Right atrium auricular region (tissue), 2 donors: ENCODE results near the gene ENOPH1. TPM values are rescaled to one million over a fixed set of nuclear protein-coding genes. Genes with fewer than 3 reads are reported as not detected.

Experiments used
- DNase-seq: peaks from one replicate; pipeline ENCODE4 v3.0.0-alpha.2; 2019; ENCODE audit warnings: low spot score
- H3K27ac ChIP-seq, 2 donors: fragments of 200-600 bp; sonication (generic); 1 replicate in 1 of 2; 2 replicates in 1 of 2; pipeline ENCODE4 v1.5.1; 2016 to 2019
- H3K27me3 ChIP-seq, 2 donors: fragments of 200-600 bp; sonication (generic); one replicate each; pipeline versions ENCODE4 v1.5.1 to v1.6.0; 2017 to 2019
- H3K36me3 ChIP-seq: fragments of 200-600 bp; sonication (generic); one replicate; pipeline ENCODE4 v1.5.1; 2016
- H3K4me1 ChIP-seq, 2 donors: fragments of 200-600 bp; sonication (generic); one replicate each; pipeline versions ENCODE4 v1.5.1 to v1.6.0; 2017 to 2019
- H3K4me3 ChIP-seq, 2 donors: fragments of 200-600 bp; sonication (generic); 1 replicate in 1 of 2; 2 replicates in 1 of 2; pipeline ENCODE4 v1.5.1; 2017 to 2019; ENCODE audit warnings: mild to moderate bottlenecking in 1 of 2, moderate library complexity in 1 of 2
- H3K9me3 ChIP-seq, 2 donors: fragments of 200-600 bp; sonication (generic); one replicate each; pipeline ENCODE4 v1.5.1; 2019
- CTCF ChIP-seq, 2 donors: fragments of 200-600 bp; sonication (generic); IDR thresholded peaks; one replicate each; pipeline ENCODE4 v1.5.1; 2019; ENCODE audit warnings: antibody characterized with exemption in 2 of 2
- total RNA-seq, 2 donors: library from RNA; depleted of rRNA; stranded (reverse); fragments of >200 nt; gene quantifications; one replicate each; pipeline ENCODE4 v1.1.0, GENCODE V29; 2016

ENOPH1 gene
- total RNA-seq, 2 donors from 2014 or later, result 15.0 to 16.6 TPM

DNA sequence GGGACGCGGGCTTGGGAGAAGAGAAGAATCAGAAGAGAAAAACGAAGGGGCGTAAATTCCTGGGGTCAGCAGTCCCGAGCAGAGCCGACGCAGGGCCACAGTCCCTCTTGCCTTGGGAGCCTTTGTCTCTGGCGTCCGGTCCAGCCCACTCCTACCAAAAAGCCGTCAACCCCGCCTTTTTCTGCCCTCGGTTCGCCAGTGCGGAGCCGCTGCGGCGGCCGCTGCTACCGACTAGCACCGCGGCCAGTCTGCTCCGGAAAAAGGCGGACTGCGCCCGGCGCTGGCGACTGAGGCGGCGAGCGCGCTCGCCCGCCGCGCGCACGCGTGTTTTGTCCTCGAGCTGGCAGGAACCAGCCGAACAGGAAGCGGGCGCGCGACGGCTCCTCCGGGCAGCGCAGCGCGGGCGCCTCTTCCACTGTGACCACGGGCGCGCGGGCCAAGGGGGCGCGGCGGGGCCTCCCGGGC lies 630 bp upstream of the ENOPH1 start:
- Histone ChIP-seq H3K27ac (peak overlapping the region; percentile 94 to 98), H3K4me1 (peaks cover 0 to 37% of the 10 kb centered on the region in 2 donors), H3K9me3 (no peaks in the 10 kb centered on the region), H3K4me3 (peak overlapping the region; percentile 83 to 90), H3K36me3 (peaks cover 33% of the 10 kb centered on the region), H3K27me3 (no peaks in the 10 kb centered on the region)
- TF ChIP-seq CTCF (IDR thresholded peaks at IDR 0.05), result peak in 1 of 2 donors; percentile 38
- no peak for DNase-seq

DNA sequence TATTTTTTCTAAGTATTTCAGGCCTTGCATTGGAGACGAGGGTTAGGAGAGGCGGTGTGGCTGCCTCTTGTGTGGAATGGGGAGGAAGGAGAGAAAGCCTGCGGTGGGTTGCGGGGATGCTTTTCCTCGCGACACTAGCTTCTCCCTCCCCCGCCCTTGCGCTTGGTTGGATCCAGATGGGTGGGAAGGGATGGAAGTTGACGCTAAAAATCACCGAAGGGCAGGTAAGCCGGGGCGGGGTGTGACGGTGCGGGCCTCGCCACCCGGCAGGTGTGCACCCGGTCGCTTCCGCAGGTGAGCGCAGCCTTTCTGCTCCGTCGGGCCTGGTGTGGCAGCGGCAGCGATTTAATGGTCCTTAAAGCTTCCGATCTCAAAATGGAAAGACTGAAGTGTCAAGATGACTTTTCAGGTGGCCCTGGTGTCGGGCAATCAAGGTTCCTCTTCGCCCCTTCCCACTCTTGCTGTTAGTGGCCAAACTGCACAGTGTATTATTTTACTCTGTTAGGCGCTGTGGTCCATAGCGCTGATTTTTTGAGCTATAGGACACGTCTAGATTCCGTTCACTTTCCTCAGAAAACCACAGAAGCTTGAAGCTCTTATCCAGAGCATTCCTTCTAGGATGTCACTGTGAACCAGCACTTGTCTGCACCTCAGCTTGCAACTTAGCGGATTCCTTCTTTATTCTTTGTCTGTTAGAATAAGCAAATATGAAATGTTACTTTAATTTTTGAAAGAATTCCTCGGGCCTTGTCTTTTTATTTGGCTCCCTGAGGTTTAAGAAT lies 765 bp downstream of the ENOPH1 start:
- Histone ChIP-seq H3K36me3 (peaks cover 19% of the 10 kb centered on the region), H3K27me3 (no peaks in the 10 kb centered on the region), H3K4me3 (peak overlapping the region; percentile 83 to 90), H3K9me3 (no peaks in the 10 kb centered on the region), H3K4me1 (peaks cover 0 to 36% of the 10 kb centered on the region in 2 donors), H3K27ac (peak overlapping the region; percentile 94 to 98)
- no peak for TF ChIP-seq CTCF (IDR thresholded peaks at IDR 0.05)
- DNase-seq, result no peak

- Histone ChIP-seq H3K9me3 (no peaks in the 10 kb centered on the region), H3K36me3 (peaks cover 12% of the 10 kb centered on the region), H3K4me1 (peaks cover 0 to 29% of the 10 kb centered on the region in 2 donors), H3K27ac (no peak overlapping the region), H3K4me3 (no peak overlapping the region), H3K27me3 (no peaks in the 10 kb centered on the region)
- DNase-seq, result no peak
- TF ChIP-seq CTCF (IDR thresholded peaks at IDR 0.05), result no peak
Observed at GRCh38 chr4:82431831-82432230, 1.4 kb downstream of the ENOPH1 start.

GRCh38 chr4:82432596-82432995 lies 2.2 kb downstream of the ENOPH1 start:
- Histone ChIP-seq H3K9me3 (no peaks in the 10 kb centered on the region), H3K27ac (no peak overlapping the region), H3K36me3 (peaks cover 5% of the 10 kb centered on the region), H3K27me3 (no peaks in the 10 kb centered on the region), H3K4me3 (no peak overlapping the region), H3K4me1 (peaks cover 0 to 22% of the 10 kb centered on the region in 2 donors)
- no peak for DNase-seq
- TF ChIP-seq CTCF (IDR thresholded peaks at IDR 0.05), result no peak

- H3K9me3 ChIP-seq, result no peaks in the 10 kb centered on the region
- no peaks in the 10 kb centered on the region for H3K36me3 ChIP-seq
- TF ChIP-seq CTCF (IDR thresholded peaks at IDR 0.05), result no peak
- H3K4me1 ChIP-seq, result peaks cover 0 to 14% of the 10 kb centered on the region in 2 donors
- no peak overlapping the region for H3K27ac ChIP-seq
- DNase-seq, result no peak
- no peak overlapping the region for H3K4me3 ChIP-seq
- H3K27me3 ChIP-seq, result no peaks in the 10 kb centered on the region
Observed at GRCh38 chr4:82433791-82434190, 3.4 kb downstream of the ENOPH1 start.
